CD8-positive, alpha-beta memory T cell (primary cell): ENCODE data around the gene C1QTNF6. TPM values are rescaled to one million over a fixed set of nuclear protein-coding genes. Genes with fewer than 3 reads are reported as not detected.

Experiments used
- CTCF ChIA-PET: fragments of 350-600 bp; sonication (Branson Sonifier 250); formaldehyde crosslinking; loops from one replicate; lab custom pipeline; 2021; ENCODE audit warnings: antibody characterized with exemption; lab: Charles Lee
- POLR2A ChIA-PET: fragments of 350-600 bp; sonication (Branson Sonifier 250); formaldehyde crosslinking; loops from one replicate; lab custom pipeline; 2021; ENCODE audit warnings: antibody characterized with exemption; lab: Charles Lee
- DNase-seq, 5 donors: peaks; one replicate each; pipeline versions ENCODE4 v3.0.0 to v3.0.0-alpha.2; 2020 to 2022; ENCODE audit warnings: mixed read lengths in 1 of 5
- H3K27ac ChIP-seq: one replicate; pipeline ENCODE4 v1.7.0; 2013; ENCODE audit warnings: low read depth, mild to moderate bottlenecking, low read length, moderate library complexity
- H3K27me3 ChIP-seq: 2 replicates; pipeline ENCODE4 v1.7.0; 2013; ENCODE audit warnings: low read length, mild to moderate bottlenecking; ENCODE audit not compliant: insufficient read depth, poor library complexity, severe bottlenecking
- H3K36me3 ChIP-seq: 2 replicates; pipeline ENCODE4 v1.7.0; 2013; ENCODE audit warnings: mild to moderate bottlenecking, low read length, moderate library complexity; ENCODE audit not compliant: insufficient read depth
- H3K4me1 ChIP-seq: 2 replicates; pipeline ENCODE4 v1.7.0; 2013; ENCODE audit warnings: mild to moderate bottlenecking, low read length, moderate library complexity; ENCODE audit not compliant: insufficient read depth
- H3K4me3 ChIP-seq: 2 replicates; pipeline ENCODE4 v1.7.0; 2013; ENCODE audit warnings: mild to moderate bottlenecking, low read length
- H3K9me3 ChIP-seq: 2 replicates; pipeline ENCODE4 v1.7.0; 2013; ENCODE audit warnings: mild to moderate bottlenecking, low read length
- H3K27ac Mint-ChIP-seq, 8 donors: one replicate each; pipeline ENCODE4 v1.8.0; 2020 to 2021; ENCODE audit warnings: mixed read lengths in 8 of 8, mild to moderate bottlenecking in 6 of 8, inconsistent platforms in 3 of 8, moderate library complexity in 3 of 8
- H3K27me3 Mint-ChIP-seq, 2 donors: one replicate each; pipeline ENCODE4 v1.8.0; 2020 to 2021; ENCODE audit warnings: mixed read lengths in 2 of 2, mild to moderate bottlenecking in 1 of 2, moderate library complexity in 1 of 2
- H3K36me3 Mint-ChIP-seq, 3 donors: one replicate each; pipeline ENCODE4 v1.8.0; 2020 to 2021; ENCODE audit warnings: mixed read lengths in 3 of 3, inconsistent platforms in 1 of 3, mild to moderate bottlenecking in 1 of 3
- H3K4me1 Mint-ChIP-seq, 3 donors: one replicate each; pipeline ENCODE4 v1.8.0; 2020 to 2021; ENCODE audit warnings: mixed read lengths in 3 of 3, inconsistent platforms in 1 of 3, mild to moderate bottlenecking in 1 of 3
- H3K4me3 Mint-ChIP-seq, 7 donors: one replicate each; pipeline ENCODE4 v1.8.0; 2020 to 2021; ENCODE audit warnings: mixed read lengths in 7 of 7, mild to moderate bottlenecking in 6 of 7, moderate library complexity in 4 of 7, inconsistent platforms in 2 of 7
- H3K9me3 Mint-ChIP-seq, 5 donors: one replicate each; pipeline ENCODE4 v1.8.0; 2020 to 2022; ENCODE audit warnings: mixed read lengths in 5 of 5, mild to moderate bottlenecking in 3 of 5, moderate library complexity in 2 of 5, inconsistent platforms in 1 of 5
- polyA plus RNA-seq: library from polyadenylated mRNA; unstranded; fragments of 300-500 nt; fragmentation: Illumina TruSeq; gene quantifications from one replicate; pipeline ENCODE4 v1.2.3, GENCODE V29; 2021
- total RNA-seq, 2 experiments: library from RNA; stranded (reverse); gene quantifications; one replicate each; pipeline ENCODE4 v1.2.3, GENCODE V29; 2021

The C1QTNF6 gene
- total and polyA plus RNA-seq, 3 experiments from 2014 or later, result 1.8 to 4.3 (median 3.6) TPM

- Mint-ChIP-seq H3K27me3 (peaks cover 0 to 8% of the 10 kb centered on the region in 2 donors), H3K27ac (peak overlapping the region in 5 of 8 donors; percentile 21 to 83 (median 78)), H3K4me3 (peak overlapping the region in 2 of 7 donors; percentile 28 to 31), H3K9me3 (no peaks in the 10 kb centered on the region), H3K4me1 (peaks cover 29 to 64% (median 38%) of the 10 kb centered on the region in 3 donors), H3K36me3 (peaks cover 0 to 37% (median 18%) of the 10 kb centered on the region in 3 donors)
- no peaks in the 10 kb centered on the region for H3K36me3 ChIP-seq
- peaks cover 6% of the 10 kb centered on the region for H3K4me1 ChIP-seq
- no peak for DNase-seq
- H3K9me3 ChIP-seq, result no peaks in the 10 kb centered on the region
- no peaks in the 10 kb centered on the region for H3K27me3 ChIP-seq
- no peak overlapping the region for H3K27ac ChIP-seq
- POLR2A ChIA-PET, result no interaction called here
- H3K4me3 ChIP-seq, result no peak overlapping the region
- CTCF ChIA-PET, result interaction anchor here (0.6 to 2.8 kb wide), 4 partner anchors 11 to 67 kb away, joined by 3 to 10 read pairs (median 6); no protein-coding TSS in a partner anchor
Observed at GRCh38 chr22:37177221-37177620, 10.8 kb downstream of the C1QTNF6 start.

- Histone ChIP-seq H3K27me3 (no peaks in the 10 kb centered on the region), H3K4me3 (no peak overlapping the region), H3K36me3 (no peaks in the 10 kb centered on the region), H3K27ac (no peak overlapping the region), H3K4me1 (peaks cover 6% of the 10 kb centered on the region), H3K9me3 (no peaks in the 10 kb centered on the region)
- Mint-ChIP-seq H3K27ac (peak overlapping the region in 6 of 8 donors; percentile 43 to 94 (median 84)), H3K4me1 (peaks cover 28 to 62% (median 44%) of the 10 kb centered on the region in 3 donors), H3K36me3 (peaks cover 0 to 42% (median 18%) of the 10 kb centered on the region in 3 donors), H3K9me3 (no peaks in the 10 kb centered on the region), H3K4me3 (no peak overlapping the region), H3K27me3 (peaks cover 0 to 8% of the 10 kb centered on the region in 2 donors)
- CTCF ChIA-PET, result interaction anchor here (2.2 to 2.8 kb wide), 2 partner anchors 10 to 21 kb away, joined by 8 to 10 read pairs; no protein-coding TSS in a partner anchor
- DNase-seq, result no peak
- POLR2A ChIA-PET, result interaction anchor here (0.7 kb wide), 1 partner anchor 10 kb away, joined by 3 read pairs; no protein-coding TSS in a partner anchor
Observed at GRCh38 chr22:37176464-37177061, 11.5 kb downstream of the C1QTNF6 start.

GRCh38 chr22:37175414-37176281 is 12.4 kb downstream of the C1QTNF6 start:
- H3K36me3 Mint-ChIP-seq, result peaks cover 0 to 46% (median 18%) of the 10 kb centered on the region in 3 donors
- H3K27ac Mint-ChIP-seq, result peak overlapping the region in 6 of 8 donors; percentile 11 to 87 (median 40)
- no peak overlapping the region for H3K4me3 ChIP-seq
- no peaks in the 10 kb centered on the region for H3K27me3 ChIP-seq
- H3K9me3 ChIP-seq, result no peaks in the 10 kb centered on the region
- no peaks in the 10 kb centered on the region for H3K36me3 ChIP-seq
- ChIA-PET CTCF (interaction anchor here (0.7 to 2.2 kb wide), 3 partner anchors 8 to 24 kb away, joined by 4 to 8 read pairs (median 4); no protein-coding TSS in a partner anchor), POLR2A (interaction anchor here (0.5 kb wide), 1 partner anchor 26 kb away, joined by 6 read pairs; no protein-coding TSS in a partner anchor)
- H3K4me1 Mint-ChIP-seq, result peaks cover 35 to 67% (median 52%) of the 10 kb centered on the region in 3 donors
- H3K4me1 ChIP-seq, result peaks cover 8% of the 10 kb centered on the region
- H3K4me3 Mint-ChIP-seq, result no peak overlapping the region
- H3K9me3 Mint-ChIP-seq, result no peaks in the 10 kb centered on the region
- H3K27me3 Mint-ChIP-seq, result peaks cover 0 to 8% of the 10 kb centered on the region in 2 donors
- no peak overlapping the region for H3K27ac ChIP-seq
- no peak for DNase-seq

- H3K27ac Mint-ChIP-seq, result peak overlapping the region in 7 of 8 donors; percentile 21 to 70 (median 45)
- H3K27me3 Mint-ChIP-seq, result peaks cover 0 to 8% of the 10 kb centered on the region in 2 donors
- peaks cover 42 to 71% (median 59%) of the 10 kb centered on the region in 3 donors for H3K4me1 Mint-ChIP-seq
- H3K36me3 Mint-ChIP-seq, result peaks cover 0 to 52% (median 21%) of the 10 kb centered on the region in 3 donors
- Histone ChIP-seq H3K4me3 (no peak overlapping the region), H3K27ac (no peak overlapping the region), H3K36me3 (no peaks in the 10 kb centered on the region), H3K9me3 (no peaks in the 10 kb centered on the region), H3K4me1 (peaks cover 15% of the 10 kb centered on the region), H3K27me3 (no peaks in the 10 kb centered on the region)
- H3K4me3 Mint-ChIP-seq, result no peak overlapping the region
- ChIA-PET CTCF (interaction anchor here (0.7 to 2.2 kb wide), 3 partner anchors 9 to 24 kb away, joined by 4 to 8 read pairs (median 4); no protein-coding TSS in a partner anchor), POLR2A (no interaction called here)
- no peak for DNase-seq
- H3K9me3 Mint-ChIP-seq, result no peaks in the 10 kb centered on the region
Observed at GRCh38 chr22:37174964-37175363, 13.1 kb downstream of the C1QTNF6 start.

- Histone ChIP-seq H3K27ac (no peak overlapping the region), H3K4me1 (peaks cover 28% of the 10 kb centered on the region), H3K36me3 (no peaks in the 10 kb centered on the region), H3K9me3 (no peaks in the 10 kb centered on the region), H3K4me3 (no peak overlapping the region), H3K27me3 (no peaks in the 10 kb centered on the region)
- Mint-ChIP-seq H3K27ac (peak overlapping the region in 5 of 8 donors; percentile 12 to 88 (median 36)), H3K4me3 (no peak overlapping the region), H3K9me3 (no peaks in the 10 kb centered on the region), H3K4me1 (peaks cover 54 to 80% (median 72%) of the 10 kb centered on the region in 3 donors), H3K36me3 (peaks cover 0 to 55% (median 21%) of the 10 kb centered on the region in 3 donors), H3K27me3 (peaks cover 0 to 8% of the 10 kb centered on the region in 2 donors)
- ChIA-PET CTCF (interaction anchor here (0.8 to 2.3 kb wide), 3 partner anchors 24 to 26 kb away, joined by 3 to 8 read pairs (median 3); partner anchors contain the start of gene IL2RB), POLR2A (interaction anchor here (0.7 to 1.3 kb wide), 3 partner anchors 10 to 92 kb away, joined by 3 to 4 read pairs (median 3); no protein-coding TSS in a partner anchor)
- DNase-seq, result no peak
Observed at GRCh38 chr22:37173709-37174108, 14.3 kb downstream of the C1QTNF6 start.

- Mint-ChIP-seq H3K27me3 (peaks cover 0 to 3% of the 10 kb centered on the region in 2 donors), H3K4me1 (peaks cover 59 to 82% (median 76%) of the 10 kb centered on the region in 3 donors), H3K9me3 (no peaks in the 10 kb centered on the region), H3K4me3 (no peak overlapping the region), H3K27ac (peak overlapping the region; percentile 1 to 93 (median 79)), H3K36me3 (peaks cover 0 to 62% (median 21%) of the 10 kb centered on the region in 3 donors)
- ChIA-PET POLR2A (interaction anchor here (0.7 to 1.3 kb wide), 2 partner anchors 25 to 57 kb away, joined by 3 to 7 read pairs; no protein-coding TSS in a partner anchor), CTCF (interaction anchor here (1.4 to 2.3 kb wide), 3 partner anchors 9 to 27 kb away, joined by 3 to 8 read pairs (median 4); partner anchors contain the start of gene IL2RB)
- no peaks in the 10 kb centered on the region for H3K9me3 ChIP-seq
- H3K27me3 ChIP-seq, result no peaks in the 10 kb centered on the region
- no peak for DNase-seq
- no peak overlapping the region for H3K4me3 ChIP-seq
- no peaks in the 10 kb centered on the region for H3K36me3 ChIP-seq
- H3K4me1 ChIP-seq, result peaks cover 39% of the 10 kb centered on the region
- no peak overlapping the region for H3K27ac ChIP-seq
Observed at GRCh38 chr22:37172266-37173245, 15.5 kb downstream of the C1QTNF6 start.
